ENCODE measurements around the gene ASIC2. TPM values are rescaled to one million over a fixed set of nuclear protein-coding genes. Genes with fewer than 3 reads are reported as not detected.
A peak's percentile ranks its signal among the peaks of the same experiment; 100 is the strongest.

The ASIC2 gene
- total RNA-seq, 1 experiment from 2014 or later: 0.11 TPM

GRCh38 chr17:33204156-33204555 lies 88.9 kb downstream of the ASIC2 start:
- Histone ChIP-seq H4K20me1 (ENCODE audit: low read length) (no peaks in the 10 kb centered on the region), H3K27ac (ENCODE audit: low read length) (no peak overlapping the region), H3K36me3 (ENCODE audit: low read depth, low read length) (no peaks in the 10 kb centered on the region), H3K4me2 (ENCODE audit: low read length) (no peak overlapping the region), H2AFZ (ENCODE audit: low read length) (no peak overlapping the region), H3K9me2 (replicated peaks; ENCODE audit: low read length) (no peaks in the 10 kb centered on the region), H3K4me3 (ENCODE audit: low read length) (no peak overlapping the region), H3K27me3 (ENCODE audit: low read length) (peaks cover 8% of the 10 kb centered on the region; the same call in 1 of the 2 replicates), H3K9ac (ENCODE audit: low read length) (no peak overlapping the region), H3F3A (ENCODE audit: low read length, unreplicated experiment) (no peaks in the 10 kb centered on the region), H3K79me2 (ENCODE audit: low read length) (no peaks in the 10 kb centered on the region), H3K4me1 (ENCODE audit: insufficient read depth, low read length) (peaks cover 5% of the 10 kb centered on the region; the same call in 1 of the 2 replicates), H3K9me3 (ENCODE audit: low read length) (no peaks in the 10 kb centered on the region)
- TF ChIP-seq EZH2 (IDR thresholded peaks at IDR 0.05; ENCODE audit: low read length, unreplicated experiment) (no peak), CTCF (conservative IDR thresholded peaks at IDR 0.05; ENCODE audit: low read depth, low read length) (no peak), EZH2phosphoT487 (IDR thresholded peaks at IDR 0.05; ENCODE audit: borderline replicate concordance, low read length) (no peak)
- ChIA-PET POLR2A (ENCODE audit: unreplicated experiment) (no interaction called here), CTCF (no interaction called here)
- DNase-seq (no peak), ATAC-seq (no peak)
- BruUV-seq (replicated peaks): no TSS peak
- intact Hi-C loops (cut with micrococcal nuclease): no loop called here

GRCh38 chr17:33202796-33203495 lies 90.1 kb downstream of the ASIC2 start:
- POLR2A ChIA-PET (ENCODE audit: unreplicated experiment): no interaction called here
- H3K9me2 ChIP-seq (replicated peaks; ENCODE audit: low read length): no peaks in the 10 kb centered on the region
- no peak for ATAC-seq
- no peak for TF ChIP-seq EZH2phosphoT487 (IDR thresholded peaks at IDR 0.05; ENCODE audit: borderline replicate concordance, low read length)
- no peak for TF ChIP-seq EZH2 (IDR thresholded peaks at IDR 0.05; ENCODE audit: low read length, unreplicated experiment)
- TF ChIP-seq CTCF (conservative IDR thresholded peaks at IDR 0.05; ENCODE audit: low read depth, low read length): no peak
- H3K4me2 ChIP-seq (ENCODE audit: low read length): no peak overlapping the region
- no TSS peak for BruUV-seq (replicated peaks)
- DNase-seq: no peak
- H2AFZ ChIP-seq (ENCODE audit: low read length): no peak overlapping the region
- no peaks in the 10 kb centered on the region for H4K20me1 ChIP-seq (ENCODE audit: low read length)
- no peaks in the 10 kb centered on the region for H3K36me3 ChIP-seq (ENCODE audit: low read depth, low read length)
- no peaks in the 10 kb centered on the region for H3K9me3 ChIP-seq (ENCODE audit: low read length)
- peaks cover 8% of the 10 kb centered on the region; the same call in 1 of the 2 replicates for H3K27me3 ChIP-seq (ENCODE audit: low read length)
- H3K9ac ChIP-seq (ENCODE audit: low read length): no peak overlapping the region
- CTCF ChIA-PET: no interaction called here
- peaks cover 5% of the 10 kb centered on the region; the same call in 1 of the 2 replicates for H3K4me1 ChIP-seq (ENCODE audit: insufficient read depth, low read length)
- H3K79me2 ChIP-seq (ENCODE audit: low read length): no peaks in the 10 kb centered on the region
- intact Hi-C loops (cut with micrococcal nuclease): no loop called here
- H3F3A ChIP-seq (ENCODE audit: low read length, unreplicated experiment): no peaks in the 10 kb centered on the region
- H3K27ac ChIP-seq (ENCODE audit: low read length): no peak overlapping the region
- no peak overlapping the region for H3K4me3 ChIP-seq (ENCODE audit: low read length)

- no peak overlapping the region for H3K4me2 ChIP-seq (ENCODE audit: low read length)
- intact Hi-C loops (cut with micrococcal nuclease): no loop called here
- H3K36me3 ChIP-seq (ENCODE audit: low read depth, low read length): no peaks in the 10 kb centered on the region
- H3K9me2 ChIP-seq (replicated peaks; ENCODE audit: low read length): no peaks in the 10 kb centered on the region
- ChIA-PET POLR2A (ENCODE audit: unreplicated experiment) (no interaction called here), CTCF (interaction anchor here (0.5 kb wide), 1 partner anchor 42 kb away, joined by 4 read pairs; no protein-coding TSS in a partner anchor)
- H3K4me3 ChIP-seq (ENCODE audit: low read length): no peak overlapping the region
- no peak overlapping the region for H2AFZ ChIP-seq (ENCODE audit: low read length)
- no peaks in the 10 kb centered on the region for H3K79me2 ChIP-seq (ENCODE audit: low read length)
- DNase-seq: peak; percentile 23
- no peaks in the 10 kb centered on the region for H3K27me3 ChIP-seq (ENCODE audit: low read length)
- H4K20me1 ChIP-seq (ENCODE audit: low read length): no peaks in the 10 kb centered on the region
- no peak overlapping the region for H3K9ac ChIP-seq (ENCODE audit: low read length)
- no peaks in the 10 kb centered on the region for H3K9me3 ChIP-seq (ENCODE audit: low read length)
- no TSS peak for BruUV-seq (replicated peaks)
- peaks cover 5% of the 10 kb centered on the region; the same call in 1 of the 2 replicates for H3K4me1 ChIP-seq (ENCODE audit: insufficient read depth, low read length)
- no peak for ATAC-seq
- no peak overlapping the region for H3K27ac ChIP-seq (ENCODE audit: low read length)
- H3F3A ChIP-seq (ENCODE audit: low read length, unreplicated experiment): no peaks in the 10 kb centered on the region
- TF ChIP-seq EZH2 (IDR thresholded peaks at IDR 0.05; ENCODE audit: low read length, unreplicated experiment) (no peak), CTCF (conservative IDR thresholded peaks at IDR 0.05; ENCODE audit: low read depth, low read length) (peak; percentile 38; the same call in 1 of the 2 replicates)
These were observed 91.1 kb downstream of the ASIC2 start for GRCh38 chr17:33202021-33202420.
